Fibroblast of pulmonary artery (primary cell): ENCODE results near the gene BBS2.

Experiments
- DNase-seq: peaks from one replicate; pipeline ENCODE4 v3.0.0-alpha.2; 2010; ENCODE audit warnings: low read depth
- H3K4me3 ChIP-seq: replicated peaks from 2 replicates; pipeline ENCODE4 v1.5.1; 2011; ENCODE audit warnings: low read depth, mild to moderate bottlenecking, control low read depth, low read length, moderate library complexity
- CTCF ChIP-seq: IDR thresholded peaks from 2 replicates; pipeline ENCODE4 v1.5.1; 2011; ENCODE audit warnings: mild to moderate bottlenecking, control low read depth, low read length, inconsistent platforms; ENCODE audit errors: missing control alignments

BBS2 gene

GRCh38 chr16:56488035-56488434 lies 31.8 kb downstream of the BBS2 start:
- no peak overlapping the region for H3K4me3 ChIP-seq
- TF ChIP-seq CTCF = no peak
- no peak for DNase-seq

- H3K4me3 ChIP-seq = no peak overlapping the region
- no peak for TF ChIP-seq CTCF
- no peak for DNase-seq
Measured at GRCh38 chr16:56483394-56483793, 36.4 kb downstream of the BBS2 start.

- H3K4me3 ChIP-seq = no peak overlapping the region
- DNase-seq = no peak
- no peak for TF ChIP-seq CTCF
Measured at GRCh38 chr16:56482683-56483236, 37.1 kb downstream of the BBS2 start.

GRCh38 chr16:56481468-56482122 lies 38.2 kb downstream of the BBS2 start:
- DNase-seq = no peak
- no peak overlapping the region for H3K4me3 ChIP-seq
- no peak for TF ChIP-seq CTCF

GRCh38 chr16:56480776-56481467 lies 38.9 kb downstream of the BBS2 start:
- TF ChIP-seq CTCF = no peak
- no peak overlapping the region for H3K4me3 ChIP-seq
- no peak for DNase-seq

- TF ChIP-seq CTCF = no peak
Measured at GRCh38 chr16:56479469-56479868, 40.4 kb downstream of the BBS2 start.

More at GRCh38 chr16:56479469-56479868, 40.4 kb downstream of the BBS2 start:
- DNase-seq = no peak
- no peak overlapping the region for H3K4me3 ChIP-seq
